Measurements from ENCODE around the gene RPS19.

DNA sequence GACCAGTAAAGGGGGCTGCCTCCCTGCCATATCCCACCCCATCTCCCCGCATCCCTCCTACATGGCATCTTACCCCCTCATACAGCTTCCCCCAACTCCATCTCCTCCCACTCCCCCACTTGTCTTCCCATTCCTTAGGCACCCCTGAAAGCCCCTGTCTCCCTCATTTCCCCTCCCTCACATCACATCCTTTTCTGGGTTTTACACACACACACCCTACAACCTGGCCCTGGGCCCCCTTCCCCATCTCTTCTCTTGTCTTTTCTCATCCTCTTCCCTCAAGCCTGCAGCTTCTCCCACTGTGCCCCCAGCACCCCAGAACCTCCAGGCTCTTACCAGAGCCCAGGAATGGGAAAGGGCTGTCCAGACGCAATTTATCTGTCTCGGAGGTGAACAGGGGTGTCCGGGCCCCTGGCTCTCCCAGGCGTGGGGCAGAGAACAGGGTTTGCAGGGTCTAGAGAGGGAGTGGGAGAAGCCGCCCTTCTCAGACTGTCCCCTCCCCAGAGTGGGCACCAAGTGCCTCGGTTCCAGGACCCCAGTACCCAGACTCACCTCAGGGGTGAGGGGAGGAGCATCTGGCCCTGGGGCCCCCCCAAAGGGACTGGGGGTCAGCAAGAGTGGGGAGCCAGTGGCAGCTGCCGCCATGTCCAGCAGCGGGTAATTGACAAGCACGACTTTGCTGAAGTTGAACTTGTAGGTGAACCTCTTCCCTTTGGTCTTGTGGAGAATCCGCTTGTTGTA, 48.8 kb downstream of the RPS19 start:
- TF ChIP-seq, protein P1, sequence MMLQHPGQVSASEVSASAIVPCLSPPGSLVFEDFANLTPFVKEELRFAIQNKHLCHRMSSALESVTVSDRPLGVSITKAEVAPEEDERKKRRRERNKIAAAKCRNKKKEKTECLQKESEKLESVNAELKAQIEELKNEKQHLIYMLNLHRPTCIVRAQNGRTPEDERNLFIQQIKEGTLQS (IDR thresholded peaks at IDR 0.05): no peak
- TF ChIP-seq CTCF (IDR thresholded peaks at IDR 0.05; ENCODE audit: low read depth, low read length, missing input control) (no peak), RAD21 (IDR thresholded peaks at IDR 0.05) (no peak), JUND (IDR thresholded peaks at IDR 0.05) (no peak), FOXA1 (IDR thresholded peaks at IDR 0.05) (no peak), YY1 (IDR thresholded peaks at IDR 0.05) (no peak)
